LNCAP (cell line): ENCODE measurements around the gene BORCS5.

ENCODE experiments used
- TF ChIP-seq, protein P1 (sequence below): fragments of 450-650 bp; IDR thresholded peaks from 2 replicates; pipeline ENCODE4 v1.5.1; 2017; ENCODE audit warnings: mild to moderate bottlenecking

Gene BORCS5

DNA sequence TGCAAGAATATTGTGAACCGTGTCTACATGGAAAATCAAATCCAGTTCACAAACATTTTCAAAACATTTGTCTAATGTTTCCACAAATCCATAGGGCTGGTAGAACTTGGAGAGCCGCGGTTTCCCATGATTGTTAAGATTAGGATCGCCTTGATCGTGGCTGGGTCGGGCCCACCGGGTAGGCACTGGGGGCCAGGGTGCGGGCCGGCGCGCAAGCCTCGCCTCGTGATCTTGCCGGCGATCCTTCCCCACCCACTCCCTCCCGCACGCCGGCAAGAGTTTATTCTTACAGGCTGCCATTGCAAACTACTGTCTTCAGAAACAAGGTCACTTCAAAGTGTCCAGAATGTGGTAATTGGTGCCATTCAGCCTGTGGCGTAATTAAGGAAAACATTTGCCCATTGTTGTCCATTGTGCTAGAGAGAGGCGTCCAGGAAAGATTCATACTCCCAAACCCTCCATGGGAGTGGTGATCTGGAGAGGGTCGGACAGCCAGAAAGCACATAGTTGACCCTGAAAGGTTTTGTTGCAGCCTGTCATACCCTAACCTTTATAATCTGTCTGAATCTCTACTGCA is 95.5 kb downstream of the BORCS5 start:
- TF ChIP-seq, protein P1, sequence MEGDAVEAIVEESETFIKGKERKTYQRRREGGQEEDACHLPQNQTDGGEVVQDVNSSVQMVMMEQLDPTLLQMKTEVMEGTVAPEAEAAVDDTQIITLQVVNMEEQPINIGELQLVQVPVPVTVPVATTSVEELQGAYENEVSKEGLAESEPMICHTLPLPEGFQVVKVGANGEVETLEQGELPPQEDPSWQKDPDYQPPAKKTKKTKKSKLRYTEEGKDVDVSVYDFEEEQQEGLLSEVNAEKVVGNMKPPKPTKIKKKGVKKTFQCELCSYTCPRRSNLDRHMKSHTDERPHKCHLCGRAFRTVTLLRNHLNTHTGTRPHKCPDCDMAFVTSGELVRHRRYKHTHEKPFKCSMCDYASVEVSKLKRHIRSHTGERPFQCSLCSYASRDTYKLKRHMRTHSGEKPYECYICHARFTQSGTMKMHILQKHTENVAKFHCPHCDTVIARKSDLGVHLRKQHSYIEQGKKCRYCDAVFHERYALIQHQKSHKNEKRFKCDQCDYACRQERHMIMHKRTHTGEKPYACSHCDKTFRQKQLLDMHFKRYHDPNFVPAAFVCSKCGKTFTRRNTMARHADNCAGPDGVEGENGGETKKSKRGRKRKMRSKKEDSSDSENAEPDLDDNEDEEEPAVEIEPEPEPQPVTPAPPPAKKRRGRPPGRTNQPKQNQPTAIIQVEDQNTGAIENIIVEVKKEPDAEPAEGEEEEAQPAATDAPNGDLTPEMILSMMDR = no peak

DNA sequence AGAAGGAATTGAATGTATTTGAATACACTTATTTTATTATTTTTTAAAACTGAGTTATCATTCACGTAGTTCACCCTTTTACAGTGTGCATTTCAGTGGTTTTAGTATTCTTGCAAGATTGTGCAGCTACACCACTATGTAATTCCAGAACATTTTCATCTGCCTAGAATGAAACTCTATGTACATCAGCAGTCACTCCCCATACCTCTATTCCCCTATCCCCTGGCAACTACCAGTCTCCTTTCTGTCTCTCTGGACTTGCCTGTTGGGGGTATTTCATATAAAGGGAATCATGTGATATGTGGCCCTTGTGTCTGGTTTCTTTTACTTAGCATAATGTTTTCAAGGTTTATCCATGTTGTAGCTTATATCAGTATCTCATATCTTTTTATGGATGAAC is 96.8 kb downstream of the BORCS5 start:
- TF ChIP-seq, protein P1 = no peak

- TF ChIP-seq, protein P1 = no peak
Observed at GRCh38 chr12:12454315-12454714, 97.4 kb downstream of the BORCS5 start.

GRCh38 chr12:12456637-12457036 is 99.8 kb downstream of the BORCS5 start:
- TF ChIP-seq, protein P1 = no peak

GRCh38 chr12:12460935-12461922 is 104.4 kb downstream of the BORCS5 start:
- TF ChIP-seq, protein P1 = no peak

GRCh38 chr12:12461923-12462315 is 105.0 kb downstream of the BORCS5 start:
- TF ChIP-seq, protein P1 = no peak

DNA sequence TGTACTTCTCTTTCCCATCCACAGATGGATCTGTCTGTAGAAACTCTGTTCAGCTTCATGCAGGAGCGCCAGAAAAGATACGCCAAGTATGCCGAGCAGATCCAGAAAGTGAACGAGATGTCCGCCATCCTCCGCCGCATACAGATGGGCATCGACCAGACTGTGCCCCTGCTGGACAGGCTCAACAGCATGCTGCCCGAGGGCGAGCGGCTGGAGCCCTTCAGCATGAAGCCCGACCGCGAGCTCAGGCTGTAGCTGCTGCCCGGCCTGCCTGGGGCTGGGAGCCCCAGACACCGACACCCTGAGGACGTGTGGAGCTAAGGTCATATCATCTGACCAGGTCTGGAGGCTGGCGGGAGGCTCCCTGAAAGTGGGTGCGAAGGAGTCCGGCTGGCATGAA is 108.6 kb downstream of the BORCS5 start:
- TF ChIP-seq, protein P1 = no peak
